ENCODE data around the gene KRT73.

KRT73 gene

DNA sequence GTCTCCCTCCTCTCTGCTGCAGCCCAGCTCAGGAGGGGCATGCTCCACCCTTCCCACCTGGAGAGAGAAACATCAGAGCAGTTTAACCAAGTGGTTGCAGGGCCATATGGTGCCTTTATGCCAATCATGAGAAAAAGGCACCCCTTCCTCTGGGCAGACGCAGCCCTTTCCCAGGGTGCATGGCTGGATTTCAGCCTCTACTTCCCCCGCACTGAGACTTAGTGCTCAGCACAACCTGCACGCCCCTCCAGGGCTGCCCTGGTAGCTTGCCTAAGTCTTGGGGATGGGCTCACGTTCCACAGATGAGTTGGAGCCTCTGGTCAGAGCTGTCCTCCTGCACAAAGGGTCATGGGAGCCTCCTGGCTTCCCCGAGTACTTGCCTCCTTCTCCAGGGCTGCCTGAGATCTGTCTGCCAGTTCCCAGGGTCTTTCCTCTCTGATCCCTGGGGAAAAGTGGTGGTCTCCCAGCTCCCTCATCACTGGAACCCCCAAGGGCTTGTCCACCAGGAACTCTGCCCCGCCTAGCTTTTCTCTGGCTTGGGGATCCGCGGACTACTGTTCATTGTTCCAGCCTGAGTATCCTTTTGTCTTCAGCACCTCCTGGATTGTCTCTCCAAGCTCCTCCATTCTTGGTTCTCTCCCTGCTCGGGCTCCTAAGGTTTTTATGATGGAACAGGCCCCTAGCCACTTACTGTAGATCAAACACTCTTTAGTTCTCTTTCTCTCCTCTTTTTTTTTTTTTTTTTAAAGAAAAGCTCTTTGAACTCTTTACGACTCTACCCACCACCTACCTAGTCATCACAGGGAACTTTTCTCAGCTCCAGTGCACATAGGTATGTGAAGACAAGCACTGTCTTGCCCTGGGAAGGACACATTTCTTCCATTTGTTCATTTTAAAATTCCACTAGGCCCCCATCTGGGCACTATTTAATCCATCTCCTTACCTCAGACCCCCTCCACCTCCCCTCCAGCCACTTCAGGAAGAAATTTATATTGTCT lies 38.6 kb downstream of the KRT73 start:
- DNase-seq (ENCODE audit: low read depth), result peak; percentile 88
- no peak for TF ChIP-seq CTCF (IDR thresholded peaks at IDR 0.05; ENCODE audit: insufficient read depth, low read depth, low read length, missing control alignments)
- peak overlapping the region; percentile 12 for H3K4me3 ChIP-seq (ENCODE audit: low read length)

- peak; percentile 40 for DNase-seq (ENCODE audit: low read depth)
- TF ChIP-seq CTCF (IDR thresholded peaks at IDR 0.05; ENCODE audit: insufficient read depth, low read depth, low read length, missing control alignments), result no peak
- no peak overlapping the region for H3K4me3 ChIP-seq (ENCODE audit: low read length)
These were observed 39.9 kb downstream of the KRT73 start for GRCh38 chr12:52578469-52578868.

GRCh38 chr12:52577316-52577715 lies 41.0 kb downstream of the KRT73 start:
- H3K4me3 ChIP-seq (ENCODE audit: low read length), result no peak overlapping the region
- no peak for DNase-seq (ENCODE audit: low read depth)
- TF ChIP-seq CTCF (IDR thresholded peaks at IDR 0.05; ENCODE audit: insufficient read depth, low read depth, low read length, missing control alignments), result no peak

- no peak for TF ChIP-seq CTCF (IDR thresholded peaks at IDR 0.05; ENCODE audit: insufficient read depth, low read depth, low read length, missing control alignments)
- no peak overlapping the region for H3K4me3 ChIP-seq (ENCODE audit: low read length)
These were observed 42.4 kb downstream of the KRT73 start for GRCh38 chr12:52575948-52576347.

DNA sequence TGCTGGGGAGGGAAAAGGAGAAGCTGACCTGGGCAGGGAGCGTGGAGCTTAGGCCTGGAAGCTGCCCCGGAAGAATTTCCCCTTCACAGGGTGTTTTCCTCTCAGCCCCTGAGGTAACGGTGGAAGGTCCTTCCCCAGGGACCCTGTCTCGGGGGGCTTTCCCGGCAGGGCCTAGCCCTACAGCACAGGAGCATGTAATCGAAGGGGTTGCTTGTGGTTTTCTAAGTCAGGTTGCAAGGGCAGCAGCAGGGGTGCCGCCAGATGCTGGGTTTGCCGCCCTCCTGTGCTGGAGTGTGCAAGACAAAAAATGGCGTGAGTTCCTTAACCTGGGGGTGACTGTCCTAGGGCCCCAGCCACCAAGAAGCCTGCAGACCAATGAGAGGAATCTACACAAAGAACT lies 43.1 kb downstream of the KRT73 start:
- DNase-seq (ENCODE audit: low read depth), result no peak
- no peak overlapping the region for H3K4me3 ChIP-seq (ENCODE audit: low read length)
- TF ChIP-seq CTCF (IDR thresholded peaks at IDR 0.05; ENCODE audit: insufficient read depth, low read depth, low read length, missing control alignments), result no peak

More at GRCh38 chr12:52575948-52576347, 42.4 kb downstream of the KRT73 start:
- no peak for DNase-seq (ENCODE audit: low read depth)

DNA sequence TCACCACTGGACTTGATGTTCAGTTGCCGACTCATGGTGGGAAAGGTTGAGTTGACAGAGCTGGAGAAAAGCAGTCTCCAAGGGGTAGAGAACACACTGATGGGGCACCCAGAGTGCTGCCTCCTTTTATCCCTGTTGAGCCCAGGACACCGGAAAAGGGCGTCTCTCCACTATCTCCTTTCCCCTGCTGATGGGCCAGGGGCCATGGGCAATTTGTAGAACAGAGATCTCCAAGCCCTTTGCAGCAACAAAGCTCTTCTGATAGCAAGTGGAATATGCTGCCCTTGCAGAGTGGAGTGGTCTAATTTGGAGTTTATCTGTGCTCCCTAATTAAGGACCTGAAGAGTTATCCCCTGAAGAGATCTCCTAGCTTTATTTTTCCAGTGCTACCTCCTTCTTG lies 44.6 kb downstream of the KRT73 start, which contains the start of gene KRT74:
TSS of gene KRT74 (minus strand) at position 101 of the 400 bp plus-strand sequence. CDS start at position 35, 66 bp downstream.
- no peak for TF ChIP-seq CTCF (IDR thresholded peaks at IDR 0.05; ENCODE audit: insufficient read depth, low read depth, low read length, missing control alignments)
- H3K4me3 ChIP-seq (ENCODE audit: low read length), result no peak within 1 kb of the TSS
- no peak for DNase-seq (ENCODE audit: low read depth)
